NCI-H2081 treated with DMSO at 0.1 percent for 48 hours (cell line): ENCODE measurements around the gene KAT6B.
A peak's percentile ranks its signal among the peaks of the same experiment; 100 is the strongest.
"Not testable (repeated sequence)": the region's sequence is repeated elsewhere in the genome, so short reads cannot be mapped to it uniquely, and the experiment has no call there.

Experiments
- DNase-seq: peaks from one replicate; lab custom pipeline; 2025; lab: John Stamatoyannopoulos, UW

KAT6B gene

GRCh38 chr10:74826142-74827044 is at the start of gene KAT6B:
KAT6B (plus strand) TSS chr10:74826600; CDS start chr10:74842858, 16,258 bp downstream.
- DNase-seq, result peak; percentile 98

GRCh38 chr10:74778436-74779094 is 47.8 kb upstream of the KAT6B start:
- DNase-seq, result no peak

GRCh38 chr10:74781870-74782269 is 44.5 kb upstream of the KAT6B start:
- DNase-seq, result not testable (repeated sequence)

- no peak for DNase-seq
These were observed 41.9 kb upstream of the KAT6B start for GRCh38 chr10:74784462-74784861.

- peak; percentile 6 for DNase-seq
These were observed 40.3 kb upstream of the KAT6B start for GRCh38 chr10:74786126-74786525.

GRCh38 chr10:74787457-74787856 is 38.9 kb upstream of the KAT6B start:
- no peak for DNase-seq

- DNase-seq, result not testable (repeated sequence)
These were observed 34.4 kb upstream of the KAT6B start for GRCh38 chr10:74791979-74792378.

- DNase-seq, result no peak
These were observed 33.7 kb upstream of the KAT6B start for GRCh38 chr10:74792726-74793125.

GRCh38 chr10:74793240-74793639 is 33.2 kb upstream of the KAT6B start:
- not testable (repeated sequence) for DNase-seq

- DNase-seq, result no peak
These were observed 31.9 kb upstream of the KAT6B start for GRCh38 chr10:74794531-74794930.

GRCh38 chr10:74797550-74797949 is 28.9 kb upstream of the KAT6B start:
- no peak for DNase-seq

- no peak for DNase-seq
These were observed 26.6 kb upstream of the KAT6B start for GRCh38 chr10:74799721-74800221.

GRCh38 chr10:74801447-74801846 is 25.0 kb upstream of the KAT6B start:
- no peak for DNase-seq

- DNase-seq, result no peak
These were observed 17.9 kb upstream of the KAT6B start for GRCh38 chr10:74808501-74808900.

GRCh38 chr10:74810087-74810486 is 16.3 kb upstream of the KAT6B start:
- no peak for DNase-seq

GRCh38 chr10:74813381-74814259 is 12.8 kb upstream of the KAT6B start:
- no peak for DNase-seq

GRCh38 chr10:74814797-74815196 is 11.6 kb upstream of the KAT6B start:
- no peak for DNase-seq

GRCh38 chr10:74816824-74817498 is 9.4 kb upstream of the KAT6B start:
- DNase-seq, result no peak

- DNase-seq, result no peak
These were observed 4.9 kb upstream of the KAT6B start for GRCh38 chr10:74821501-74821900.

- no peak for DNase-seq
These were observed 4.3 kb upstream of the KAT6B start for GRCh38 chr10:74822101-74822500.

- DNase-seq, result no peak
These were observed 3.8 kb upstream of the KAT6B start for GRCh38 chr10:74822521-74823089.
